GM21360 (cell line): Measurements from ENCODE around the gene ALOX5.
A peak's percentile ranks its signal among the peaks of the same experiment; 100 is the strongest.

Experiments used
- ATAC-seq: cut with Tn5 transposase; IDR thresholded peaks from one replicate; pipeline ENCODE4 v1.9.1; 2021; ENCODE audit warnings: mild to moderate bottlenecking, moderate library complexity; ENCODE audit not compliant: unreplicated experiment

ALOX5 gene

GRCh38 chr10:45422866-45423659 is 49.0 kb downstream of the ALOX5 start:
- ATAC-seq, result no peak

- ATAC-seq, result no peak
Observed at GRCh38 chr10:45423976-45424499, 50.0 kb downstream of the ALOX5 start.

GRCh38 chr10:45424668-45425404 is 50.8 kb downstream of the ALOX5 start:
- ATAC-seq, result no peak

GRCh38 chr10:45425621-45426563 is 51.9 kb downstream of the ALOX5 start:
- no peak for ATAC-seq

GRCh38 chr10:45427262-45427969 is 53.4 kb downstream of the ALOX5 start:
- no peak for ATAC-seq

- ATAC-seq, result no peak
Observed at GRCh38 chr10:45427970-45428366, 54.0 kb downstream of the ALOX5 start.

- ATAC-seq, result no peak
Observed at GRCh38 chr10:45428611-45429510, 54.8 kb downstream of the ALOX5 start.

- no peak for ATAC-seq
Observed at GRCh38 chr10:45429790-45430189, 55.8 kb downstream of the ALOX5 start.

GRCh38 chr10:45432113-45432512 is 58.1 kb downstream of the ALOX5 start:
- ATAC-seq, result no peak

GRCh38 chr10:45432700-45433472 is 58.9 kb downstream of the ALOX5 start:
- ATAC-seq, result no peak

GRCh38 chr10:45433716-45434469 is 59.9 kb downstream of the ALOX5 start:
- ATAC-seq, result peak; percentile 92

- ATAC-seq, result no peak
Observed at GRCh38 chr10:45437587-45438465, 63.8 kb downstream of the ALOX5 start.

- no peak for ATAC-seq
Observed at GRCh38 chr10:45438466-45439090, 64.6 kb downstream of the ALOX5 start.

GRCh38 chr10:45439365-45439764 is 65.3 kb downstream of the ALOX5 start:
- ATAC-seq, result no peak

- ATAC-seq, result no peak
Observed at GRCh38 chr10:45439873-45440272, 65.9 kb downstream of the ALOX5 start.

- no peak for ATAC-seq
Observed at GRCh38 chr10:45440511-45441062, 66.6 kb downstream of the ALOX5 start.
